Stimulated activated CD8-positive, alpha-beta memory T cell treated with anti-CD3 and anti-CD28 coated beads, Interleukin-7, amount 100 ng/mL, for 24 hours (primary cell): Measurements from ENCODE around the gene PREB.
"Not testable (repeated sequence)": the region's sequence is repeated elsewhere in the genome, so short reads cannot be mapped to it uniquely, and the experiment has no call there.

ENCODE experiments used
- DNase-seq: peaks from one replicate; pipeline ENCODE4 v3.0.0-alpha.2; 2020; ENCODE audit warnings: low read depth

The PREB gene

GRCh38 chr2:27125104-27125503 is 9.3 kb downstream of the PREB start:
- no peak for DNase-seq

DNA sequence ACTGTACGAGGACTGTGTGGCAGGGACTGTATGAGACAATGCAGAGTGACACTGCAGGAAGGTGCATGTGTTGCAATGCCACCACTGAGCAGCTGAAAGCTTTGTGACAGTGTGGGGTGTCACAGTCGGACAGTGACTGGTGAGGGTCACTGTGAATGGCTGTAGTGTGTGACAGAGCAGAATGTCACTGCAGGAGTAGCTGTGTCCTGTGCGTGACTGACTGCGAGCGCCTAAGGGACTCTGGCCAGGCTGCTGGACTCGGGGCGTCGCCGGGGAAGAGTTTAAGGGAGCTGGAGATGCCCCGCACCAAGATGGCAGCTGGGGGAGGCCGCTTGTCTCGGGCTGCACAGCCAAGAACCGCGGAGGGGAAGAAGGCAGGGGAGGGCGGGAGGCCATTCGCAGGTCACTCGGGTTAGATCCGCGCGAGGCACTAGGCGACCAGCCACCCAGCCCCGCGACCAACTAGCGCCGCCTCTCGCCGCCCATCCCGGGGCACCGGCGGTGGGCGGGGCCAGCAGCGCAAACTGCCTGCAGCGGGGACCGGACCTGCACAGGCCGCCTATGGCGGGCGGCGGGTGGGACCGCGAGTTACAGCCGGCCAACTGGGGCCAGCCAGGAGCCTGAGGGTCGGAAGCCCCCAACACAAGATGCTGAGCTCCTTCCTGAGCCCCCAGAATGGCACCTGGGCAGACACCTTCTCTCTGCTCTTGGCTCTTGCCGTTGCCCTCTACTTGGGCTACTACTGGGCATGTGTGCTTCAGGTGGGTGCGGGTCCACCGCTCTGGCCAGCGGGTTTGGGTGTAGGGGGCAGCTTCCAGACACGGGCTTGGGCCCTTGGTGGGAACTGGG is 10.9 kb downstream of the PREB start, which contains the start of gene ABHD1:
TSS of gene ABHD1 (plus strand) at position 514 of the 849 bp plus-strand sequence. CDS start at position 648, 134 bp downstream.
- no peak for DNase-seq

GRCh38 chr2:27122791-27123190 is 11.6 kb downstream of the PREB start:
- DNase-seq, result no peak

DNA sequence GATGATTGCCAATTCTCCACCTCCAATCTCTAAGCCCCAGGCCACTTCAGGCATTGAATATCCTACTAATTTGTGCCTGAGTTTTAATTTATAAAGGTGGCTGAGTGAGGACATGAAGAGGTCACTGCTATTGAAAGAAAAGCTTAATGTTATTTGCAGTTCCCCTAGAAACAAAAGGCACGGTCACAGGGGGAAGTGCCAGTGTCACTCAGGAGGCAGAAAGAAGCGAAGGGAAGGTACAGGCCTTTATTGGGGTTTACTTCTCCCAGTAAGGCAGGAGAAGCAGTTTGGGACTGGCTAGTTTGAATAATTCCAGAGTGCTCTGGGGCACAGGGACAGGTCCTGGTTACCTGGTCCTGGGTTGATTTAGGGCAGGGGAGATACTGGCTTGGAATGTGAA is 12.5 kb downstream of the PREB start:
- DNase-seq, result no peak

DNA sequence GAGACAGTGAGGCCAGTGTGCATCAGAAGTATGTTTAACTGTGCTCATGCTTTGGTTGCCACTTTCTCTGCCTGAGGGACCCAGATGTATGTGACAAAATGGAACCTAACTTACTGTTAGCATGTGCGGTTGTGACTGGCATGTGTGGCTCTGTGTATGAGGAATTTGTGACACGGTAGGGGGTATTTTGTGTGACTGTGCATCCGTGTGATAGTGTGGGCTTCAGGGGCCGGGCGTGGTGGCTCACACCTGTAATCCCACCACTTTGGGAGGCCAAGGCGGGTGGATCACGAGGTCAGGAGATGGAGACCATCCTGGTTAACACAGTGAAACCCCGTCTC is 15.1 kb downstream of the PREB start:
- DNase-seq, result not testable (repeated sequence)

GRCh38 chr2:27118525-27119329 is 15.7 kb downstream of the PREB start, which contains the start of gene CGREF1:
CGREF1 (minus strand) TSS chr2:27119128; CDS start chr2:27104366, 14,762 bp downstream.
- DNase-seq, result no peak

GRCh38 chr2:27117995-27118524 is 16.4 kb downstream of the PREB start:
- DNase-seq, result no peak

GRCh38 chr2:27115519-27115918 is 18.9 kb downstream of the PREB start:
- DNase-seq, result no peak

DNA sequence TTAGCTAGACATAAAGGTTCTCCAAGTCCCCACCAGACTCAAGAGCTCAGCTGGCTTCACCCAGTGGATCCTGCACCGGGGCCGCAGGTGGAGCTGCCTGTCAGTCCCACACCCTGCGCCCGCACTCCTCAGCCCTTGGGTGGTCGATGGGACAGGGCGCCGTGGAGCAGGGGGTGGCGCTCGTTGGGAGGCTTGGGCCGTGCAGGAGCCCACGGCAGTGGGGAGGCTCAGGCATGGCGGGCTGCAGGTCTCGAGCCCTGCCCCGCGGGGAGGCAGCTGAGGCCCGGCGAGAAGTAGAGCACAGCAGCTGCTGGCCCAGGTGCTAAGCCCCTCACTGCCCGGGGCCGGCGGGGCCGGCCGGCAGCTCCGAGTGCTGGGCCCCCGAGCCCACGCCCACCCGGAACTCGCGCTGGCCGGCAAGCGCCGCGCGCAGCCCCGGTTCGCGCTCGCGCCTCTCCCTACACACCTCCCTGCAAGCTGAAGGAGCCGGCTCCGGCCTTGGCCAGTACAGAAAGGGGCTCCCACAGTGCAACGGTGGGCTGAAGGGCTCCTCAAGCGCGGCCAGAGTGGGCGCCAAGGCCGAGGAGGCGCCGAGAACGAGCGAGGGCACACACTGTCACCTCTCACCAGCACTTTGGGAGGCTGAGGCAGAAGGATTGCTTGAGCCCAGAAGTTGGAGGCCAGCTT is 22.9 kb downstream of the PREB start:
- not testable (repeated sequence) for DNase-seq

DNA sequence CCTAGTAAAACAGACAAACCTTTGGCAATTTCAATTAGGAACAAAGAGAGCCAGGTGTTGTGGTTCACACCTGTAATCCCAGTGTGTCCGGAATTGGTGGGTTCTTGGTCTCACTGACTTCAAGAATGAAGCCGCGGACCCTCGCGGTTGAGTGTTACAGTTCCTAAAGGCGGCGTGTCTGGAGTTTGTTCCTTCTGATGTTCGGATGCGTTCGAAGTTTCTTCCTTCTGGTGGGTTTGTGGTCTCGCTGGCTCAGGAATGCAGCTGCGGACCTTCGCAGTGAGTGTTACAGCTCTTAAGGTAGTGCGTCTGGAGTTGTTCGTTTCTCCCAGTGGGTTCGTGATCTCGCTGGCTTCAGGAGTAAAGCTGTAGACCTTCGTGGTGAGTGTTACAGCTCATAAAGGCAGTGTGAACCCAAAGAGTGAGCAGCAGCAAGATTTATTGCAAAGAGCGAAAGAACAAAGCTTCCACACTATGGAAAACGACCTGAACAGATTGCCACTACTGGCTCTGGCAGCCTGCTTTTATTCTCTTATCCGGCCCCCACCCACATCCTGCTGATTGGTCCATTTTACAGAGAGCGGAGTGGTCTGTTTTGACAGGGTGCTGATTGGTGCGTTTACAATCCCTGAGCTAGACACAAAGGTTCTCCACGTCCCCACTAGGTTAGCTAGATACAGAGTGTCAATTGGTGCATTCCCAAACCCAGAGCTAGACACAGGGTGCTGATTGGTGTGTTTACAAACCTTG is 23.7 kb downstream of the PREB start:
- DNase-seq, result not testable (repeated sequence)

GRCh38 chr2:27109083-27109482 is 25.4 kb downstream of the PREB start:
- DNase-seq, result no peak

- no peak for DNase-seq
Observed at GRCh38 chr2:27108221-27108620, 26.2 kb downstream of the PREB start.

DNA sequence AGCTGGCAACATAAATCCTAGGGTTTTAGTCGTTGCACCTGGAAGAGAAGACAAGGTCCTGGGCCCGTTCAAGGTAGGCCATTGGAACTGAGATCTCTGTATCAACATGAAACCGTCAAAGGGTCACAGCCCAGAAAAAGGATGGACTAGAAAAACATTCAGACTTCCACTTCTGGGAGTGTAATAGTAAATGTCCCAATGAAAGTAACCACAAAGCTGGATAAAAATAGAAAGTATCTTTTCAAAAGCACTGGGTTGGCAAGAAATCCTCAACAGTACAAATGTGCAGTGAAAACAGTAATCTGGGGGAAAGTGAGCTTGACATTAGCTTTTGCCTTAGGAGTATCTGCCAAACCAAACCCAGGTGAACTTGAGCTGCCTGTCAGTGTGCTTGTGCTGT is 28.5 kb downstream of the PREB start:
- no peak for DNase-seq

- DNase-seq, result no peak
Observed at GRCh38 chr2:27102329-27102728, 32.1 kb downstream of the PREB start.

GRCh38 chr2:27100036-27100435 is 34.4 kb downstream of the PREB start:
- DNase-seq, result no peak

- DNase-seq, result no peak
Observed at GRCh38 chr2:27099334-27099955, 35.0 kb downstream of the PREB start.

DNA sequence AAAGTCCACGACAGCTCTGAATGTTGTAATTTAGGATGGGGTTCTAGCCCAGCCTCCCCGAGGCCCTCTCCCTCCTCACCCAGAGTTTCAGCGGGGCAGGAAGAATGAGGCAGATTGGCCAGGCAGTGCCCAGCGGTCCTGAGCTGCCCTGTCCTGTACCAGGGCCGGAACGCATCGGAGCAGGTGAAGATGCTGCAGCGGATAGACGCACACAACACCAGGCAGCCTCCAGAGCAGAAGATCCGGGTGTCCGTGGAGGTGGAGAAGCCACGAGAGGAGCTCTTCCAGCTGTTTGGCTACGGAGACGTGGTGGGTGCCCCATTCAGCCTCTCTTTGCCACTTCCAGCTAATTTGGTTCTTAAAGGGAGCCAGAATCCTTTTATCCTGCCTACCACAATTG is 37.1 kb downstream of the PREB start:
- no peak for DNase-seq

DNA sequence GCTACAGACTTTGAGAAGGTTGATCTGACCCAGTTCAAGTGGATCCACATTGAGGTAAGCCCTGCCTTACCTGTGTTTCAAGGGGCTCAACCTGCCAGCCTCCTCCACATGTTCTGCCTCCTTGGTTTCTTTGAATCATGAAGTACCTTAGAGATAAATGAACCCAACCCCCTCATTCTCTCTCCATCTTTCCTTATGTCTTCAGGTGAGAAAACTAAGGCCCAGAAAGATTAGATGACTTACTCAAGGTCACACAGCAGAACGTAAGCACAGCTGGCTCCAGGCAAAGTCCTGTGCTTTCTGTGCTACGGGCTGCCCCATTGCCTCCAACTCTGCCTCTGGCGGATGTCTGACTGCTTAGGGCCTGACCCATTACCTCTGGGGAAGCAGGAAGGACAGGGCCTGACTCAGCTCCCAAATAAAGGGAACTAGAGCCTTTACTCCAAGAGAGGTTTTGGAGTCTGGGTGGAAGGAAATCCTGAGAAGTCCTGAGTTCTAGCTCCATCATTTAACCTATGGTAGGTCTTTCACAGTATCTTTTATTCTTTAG is 37.6 kb downstream of the PREB start:
- DNase-seq, result no peak

GRCh38 chr2:27095745-27096651 is 38.4 kb downstream of the PREB start:
- DNase-seq, result no peak

DNA sequence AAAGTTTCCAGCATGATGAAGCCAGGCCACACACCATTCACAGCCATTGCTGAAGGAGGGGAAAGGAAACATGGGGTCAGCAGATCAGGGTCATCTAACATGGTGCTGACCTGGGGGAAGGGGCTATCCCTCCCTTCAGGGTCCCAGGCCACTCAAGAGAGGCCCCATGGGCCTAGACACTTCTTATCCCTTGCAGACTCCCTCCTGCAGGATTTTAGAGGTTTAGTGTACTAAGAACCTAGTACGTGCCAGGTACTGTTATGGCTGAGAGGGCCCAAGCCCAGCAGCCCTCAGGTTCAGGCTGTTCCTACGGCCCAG is 39.0 kb downstream of the PREB start:
- no peak for DNase-seq
